ENCODE data around the gene TRPC4.

TRPC4 gene

DNA sequence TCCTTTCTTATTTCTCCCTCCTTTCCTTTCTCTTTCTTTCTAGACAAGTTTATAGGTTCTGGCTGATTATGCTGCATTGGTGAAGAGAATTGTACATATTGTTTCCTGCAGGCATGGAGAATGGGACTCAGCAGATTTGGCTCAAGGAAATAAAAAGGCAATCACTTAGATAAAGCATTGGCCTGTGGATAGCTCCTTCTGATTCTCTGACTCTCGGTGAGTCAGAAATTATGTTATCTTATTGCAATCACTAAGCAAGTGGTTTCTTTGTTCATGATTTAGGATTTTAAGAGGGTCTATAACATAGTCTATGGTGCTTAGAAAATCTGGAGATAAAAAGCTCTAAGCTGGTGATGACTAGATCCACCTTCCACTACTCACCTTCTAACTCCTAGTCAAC is 217.0 kb downstream of the TRPC4 start:
- DNase-seq: no peak

DNA sequence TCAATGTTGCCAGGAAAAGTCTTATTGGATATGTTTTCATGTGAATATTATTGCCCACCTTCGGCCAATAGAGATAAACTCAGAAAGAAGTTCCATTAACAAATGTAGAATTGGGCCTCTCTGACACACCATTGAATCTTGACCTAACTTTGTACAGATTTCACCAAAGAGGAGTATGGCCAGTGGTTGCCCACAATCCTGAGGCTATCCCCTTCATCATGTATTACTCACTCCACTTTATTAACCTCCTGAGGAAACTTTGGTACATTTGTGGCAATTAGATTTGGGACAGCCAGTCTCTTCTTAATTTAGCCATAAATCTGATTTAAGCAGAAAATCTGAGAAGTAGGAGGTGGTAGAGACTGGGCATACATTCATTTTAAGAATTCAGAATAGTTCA is 217.7 kb downstream of the TRPC4 start:
- DNase-seq: no peak

DNA sequence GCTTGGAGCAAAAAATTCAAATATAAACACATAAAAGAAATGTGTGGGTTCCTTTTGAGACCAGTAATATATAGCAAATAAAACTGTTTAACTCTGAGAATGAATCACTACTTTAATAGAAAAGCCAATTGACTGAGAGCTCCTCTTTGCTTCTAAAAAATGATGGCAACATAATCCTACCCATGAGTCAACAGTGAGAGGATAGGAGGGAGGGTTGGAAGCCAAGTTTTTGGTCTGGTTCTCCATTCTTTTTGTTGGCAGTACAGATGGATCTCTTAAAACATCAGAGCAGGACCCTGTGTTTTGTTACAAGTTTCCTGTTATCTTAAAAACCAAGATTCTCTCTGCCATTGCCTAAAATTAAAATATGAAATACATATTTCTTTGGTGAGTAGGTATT is 221.0 kb downstream of the TRPC4 start:
- no peak for DNase-seq

DNA sequence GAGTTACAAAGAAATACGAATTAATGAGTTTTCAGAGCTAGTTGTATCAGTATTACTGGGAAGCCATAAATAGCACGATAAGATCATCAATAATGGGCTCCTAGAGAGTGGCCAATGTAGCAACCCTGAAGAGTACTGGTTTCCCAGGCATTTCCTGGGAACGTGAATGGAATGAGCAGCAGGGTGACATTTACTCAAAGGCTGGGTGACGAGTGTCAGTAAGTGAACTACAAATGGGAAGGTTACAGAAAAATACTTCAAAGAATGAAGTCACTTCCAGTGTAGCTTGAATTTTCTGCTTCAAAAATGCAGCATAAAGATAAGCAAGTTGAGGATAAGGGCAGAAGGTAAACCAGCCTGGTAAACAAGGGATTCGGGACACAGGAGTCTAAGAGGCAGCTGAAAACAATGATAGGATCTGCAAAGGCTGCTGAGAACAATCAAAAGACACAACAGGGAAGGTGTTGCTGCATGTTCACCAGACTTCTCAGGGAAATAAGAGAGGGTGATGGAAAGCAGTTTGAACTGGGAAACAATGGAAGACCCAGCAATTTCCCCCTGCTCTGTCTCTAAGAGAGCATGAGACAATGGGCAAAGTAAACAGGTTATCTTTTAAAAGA is 222.4 kb downstream of the TRPC4 start:
- DNase-seq: no peak

DNA sequence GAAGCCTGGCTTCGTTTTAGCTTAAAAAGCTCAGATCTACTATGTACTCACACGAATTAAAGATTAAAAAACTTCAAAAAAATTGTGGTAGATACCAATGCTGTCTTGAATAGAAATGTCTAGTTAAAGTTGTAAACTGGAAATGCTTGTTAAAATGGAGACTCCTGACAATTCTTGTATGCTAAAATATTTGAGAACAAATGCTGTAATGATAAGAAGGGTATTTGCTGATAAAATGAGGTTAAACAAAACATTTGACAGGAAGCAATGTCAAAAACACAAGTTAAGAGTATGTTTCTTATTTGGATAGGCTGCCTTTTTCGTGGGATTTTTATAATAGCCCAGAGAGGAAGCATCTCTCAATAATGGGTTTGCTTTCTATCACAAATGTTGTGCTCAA is 223.0 kb downstream of the TRPC4 start:
- no peak for DNase-seq

DNA sequence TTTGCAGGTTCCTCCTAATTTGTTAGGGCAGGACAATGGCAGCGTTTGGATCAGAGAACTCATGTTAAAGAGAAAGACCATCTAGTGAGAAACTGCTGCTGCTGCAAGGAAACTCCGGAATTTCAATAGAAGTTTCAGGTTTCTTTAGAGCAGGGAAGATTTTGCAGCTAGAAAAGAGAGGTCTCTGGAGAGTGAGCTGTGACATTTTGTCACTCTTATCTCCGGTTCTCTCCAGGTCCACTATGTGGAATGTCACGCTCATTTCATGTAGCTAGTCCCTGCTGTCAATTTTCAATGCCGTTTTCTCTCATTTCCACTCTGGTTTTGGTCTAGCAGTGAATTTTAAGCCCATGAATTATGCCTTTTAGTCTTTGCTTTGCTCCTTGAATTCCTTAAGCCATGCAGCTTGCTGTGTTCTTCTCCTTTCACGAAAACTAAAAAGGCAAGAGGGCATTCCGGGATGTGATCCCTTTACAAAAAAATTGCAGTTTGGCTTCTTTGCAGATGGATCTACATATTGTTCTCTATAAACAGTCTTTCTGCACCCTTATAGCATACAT is 224.3 kb downstream of the TRPC4 start:
- no peak for DNase-seq

DNA sequence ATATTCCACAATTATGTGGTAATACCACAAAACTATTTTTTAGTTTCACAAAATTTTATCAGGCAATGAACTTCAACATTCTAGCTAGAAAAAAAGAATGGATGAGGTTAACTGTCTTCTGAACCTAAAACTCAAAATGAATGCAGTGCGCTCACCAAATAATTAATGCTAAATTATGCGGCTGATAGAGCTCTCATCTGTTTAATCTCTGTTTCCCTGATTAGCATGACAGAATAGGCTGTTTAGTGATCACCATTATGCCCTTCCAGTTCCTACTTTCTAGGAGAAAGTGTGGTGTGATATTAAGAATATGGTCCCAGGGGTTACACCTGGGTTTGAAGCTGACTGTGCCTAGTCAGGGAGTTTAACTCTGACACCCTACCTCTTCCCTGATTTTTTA is 228.2 kb downstream of the TRPC4 start:
- DNase-seq: no peak

DNA sequence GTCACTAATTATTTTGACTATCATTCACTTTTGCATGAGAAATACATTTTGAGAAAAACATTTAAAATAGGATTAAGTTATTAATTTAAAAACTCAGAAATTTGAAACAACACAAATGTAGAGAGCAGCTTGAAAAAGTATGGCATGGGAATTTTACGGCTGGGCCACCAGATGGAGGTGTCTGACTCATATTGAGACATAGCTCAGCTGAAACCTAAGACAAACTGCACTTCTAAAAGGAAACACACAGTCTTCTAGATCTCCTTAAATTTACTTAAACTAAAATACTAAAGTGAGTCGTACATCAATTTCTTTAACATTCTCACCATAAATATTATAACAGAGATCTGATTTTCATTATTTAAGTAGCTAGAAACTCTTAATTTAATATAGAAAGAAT is 229.1 kb downstream of the TRPC4 start:
- DNase-seq: no peak

DNA sequence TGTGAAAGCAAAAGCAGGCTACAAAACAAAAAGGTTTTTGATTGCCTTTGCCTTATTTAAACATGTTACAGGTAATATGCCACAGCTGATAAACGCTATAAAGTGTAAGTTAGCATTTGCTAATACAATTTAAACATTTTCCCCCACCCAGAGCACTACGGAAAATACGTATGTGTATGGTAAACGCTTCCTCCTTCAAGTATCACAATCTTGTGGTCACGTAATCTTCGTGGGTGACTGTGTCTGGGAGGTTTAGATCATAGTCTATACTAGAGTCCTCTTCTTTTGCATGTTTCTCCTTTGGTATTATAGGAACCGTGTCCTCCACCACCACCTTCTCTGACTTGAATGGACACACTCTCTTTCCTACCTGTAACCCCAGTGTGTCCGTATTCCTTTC is 232.9 kb downstream of the TRPC4 start:
- DNase-seq: no peak

DNA sequence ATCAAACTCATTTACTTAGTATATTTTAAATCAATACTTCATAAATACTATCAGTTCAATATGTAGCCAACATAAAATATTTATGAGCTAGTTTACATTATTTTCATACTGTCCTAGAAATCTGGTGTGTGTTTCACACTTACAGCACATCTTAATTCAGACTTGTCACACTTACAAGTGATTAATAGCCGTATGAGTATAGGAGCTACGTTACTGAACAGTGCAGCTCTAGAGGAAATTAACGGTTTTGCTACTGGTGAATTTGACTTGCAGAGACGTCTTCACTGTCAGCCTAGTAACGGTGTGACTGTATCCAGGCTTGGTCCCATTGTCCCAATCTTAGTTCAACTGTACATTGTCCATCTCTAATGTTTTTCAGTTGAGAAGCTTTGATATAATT is 237.3 kb downstream of the TRPC4 start:
- no peak for DNase-seq

DNA sequence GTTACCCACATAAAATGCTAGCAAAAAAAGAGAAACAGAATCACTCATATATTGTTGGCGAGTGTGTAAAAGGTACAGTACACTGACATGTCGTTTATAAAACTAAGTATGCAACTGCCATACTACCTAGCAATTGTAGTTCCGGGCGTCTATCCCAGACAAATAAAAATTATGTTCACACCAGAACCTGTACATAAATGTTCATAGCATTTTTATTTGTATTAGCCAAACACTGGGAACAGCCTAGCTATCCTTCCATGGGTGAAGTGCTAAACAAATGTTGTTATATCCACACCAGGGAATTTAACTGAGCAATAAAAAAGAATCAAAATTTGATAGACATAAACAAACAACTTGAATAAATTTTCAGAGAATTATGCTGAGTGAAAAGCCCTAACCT is 242.1 kb downstream of the TRPC4 start:
- no peak for DNase-seq

DNA sequence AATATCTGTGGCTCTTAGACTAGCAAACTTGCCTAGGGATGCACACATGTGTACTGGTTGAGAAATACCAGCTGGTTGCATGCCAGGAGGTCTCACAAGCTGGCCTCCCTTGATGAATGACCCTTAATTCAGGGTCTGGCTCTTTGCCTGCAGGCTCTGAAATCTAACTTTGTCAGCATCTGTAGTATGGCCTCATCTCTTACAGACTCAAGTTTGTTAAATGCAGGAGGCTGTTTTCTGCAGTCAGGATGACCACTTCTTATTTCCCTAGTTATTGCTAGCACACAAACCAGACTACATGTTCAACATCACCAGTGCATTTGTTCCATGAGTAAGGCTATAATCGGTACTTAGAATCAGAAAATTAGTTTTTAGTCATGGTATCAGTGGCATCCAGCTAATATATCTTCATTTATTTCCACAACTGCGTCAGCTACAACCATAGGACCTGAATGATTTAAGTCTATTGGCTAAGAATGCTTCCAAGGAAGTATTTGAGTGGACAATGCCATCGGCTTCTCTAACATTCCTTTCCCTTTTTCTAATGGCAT is 247.7 kb downstream of the TRPC4 start:
- DNase-seq: no peak

DNA sequence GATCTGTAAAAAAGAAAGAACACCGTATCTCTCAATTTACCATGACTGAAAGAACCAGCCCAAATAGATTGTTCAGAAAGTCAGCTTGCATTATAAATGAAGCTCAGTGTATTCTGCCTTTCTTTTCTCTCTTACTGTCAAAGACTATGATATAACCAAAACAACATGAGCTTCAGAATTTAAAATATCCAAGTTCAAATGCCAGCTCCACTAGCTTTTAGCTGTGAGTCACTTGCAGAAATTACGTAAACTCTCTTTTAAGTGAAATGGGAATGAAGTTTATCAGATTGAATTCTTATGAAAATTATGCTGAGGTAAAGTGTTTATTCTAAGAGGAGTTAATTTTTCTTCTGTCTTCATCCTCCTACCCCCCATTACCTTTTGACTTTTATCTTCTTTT is 251.0 kb downstream of the TRPC4 start:
- DNase-seq: no peak

DNA sequence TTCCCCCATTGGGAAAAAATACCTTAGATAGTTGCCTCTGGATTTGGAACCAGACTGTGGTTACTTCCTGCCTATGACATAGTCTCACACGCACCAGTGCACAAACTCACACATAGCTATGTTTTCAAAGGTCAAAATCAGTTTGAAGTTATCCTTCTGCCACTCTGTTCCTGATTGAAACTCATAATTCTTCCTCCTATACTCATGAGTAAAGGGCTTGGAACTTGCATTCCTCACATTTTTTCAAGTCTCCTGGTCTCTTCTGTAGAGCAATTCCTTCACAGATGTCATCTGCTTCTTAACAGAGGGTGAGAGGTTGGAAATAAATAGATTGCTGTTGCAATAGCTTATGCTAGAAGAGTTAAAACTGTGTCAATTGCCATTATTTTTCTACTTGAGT is 252.4 kb downstream of the TRPC4 start:
- DNase-seq: no peak

DNA sequence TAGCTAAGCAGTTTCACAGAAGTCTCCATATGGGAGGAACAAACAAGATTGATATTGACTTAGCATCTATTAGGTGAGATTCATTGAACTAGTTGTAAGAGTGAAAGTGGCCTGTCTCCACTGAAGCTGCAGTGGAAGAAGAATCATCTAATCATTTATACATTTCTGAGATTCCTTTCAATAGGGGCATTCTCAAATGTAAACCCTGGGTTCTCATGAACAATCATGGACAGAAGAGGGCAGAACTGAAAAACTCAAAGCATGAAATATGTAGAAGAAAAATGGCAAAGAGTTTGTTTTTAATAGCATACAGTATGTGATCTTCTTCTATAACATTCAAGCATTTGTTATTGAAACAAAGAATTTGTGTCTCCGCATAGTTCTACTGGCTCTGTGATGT is 253.4 kb downstream of the TRPC4 start:
- DNase-seq: no peak

DNA sequence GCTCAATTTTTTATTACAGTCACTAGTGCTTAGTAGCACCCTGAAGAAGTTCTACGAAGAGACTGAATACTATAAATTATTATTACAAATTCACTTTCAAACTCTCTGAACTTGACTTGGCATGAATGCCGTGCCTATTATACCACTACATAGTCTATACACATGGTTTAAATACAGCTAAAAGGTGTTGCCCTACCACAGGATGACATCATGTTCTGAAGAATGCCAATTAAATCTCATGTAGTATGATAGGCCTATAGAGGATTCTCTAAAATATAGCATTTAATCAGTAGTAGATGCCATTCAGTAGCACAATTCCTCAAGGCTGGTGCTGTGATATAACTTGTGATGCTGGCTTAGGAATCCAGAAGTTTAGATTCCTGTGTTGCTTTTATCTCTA is 254.3 kb downstream of the TRPC4 start:
- DNase-seq: no peak

DNA sequence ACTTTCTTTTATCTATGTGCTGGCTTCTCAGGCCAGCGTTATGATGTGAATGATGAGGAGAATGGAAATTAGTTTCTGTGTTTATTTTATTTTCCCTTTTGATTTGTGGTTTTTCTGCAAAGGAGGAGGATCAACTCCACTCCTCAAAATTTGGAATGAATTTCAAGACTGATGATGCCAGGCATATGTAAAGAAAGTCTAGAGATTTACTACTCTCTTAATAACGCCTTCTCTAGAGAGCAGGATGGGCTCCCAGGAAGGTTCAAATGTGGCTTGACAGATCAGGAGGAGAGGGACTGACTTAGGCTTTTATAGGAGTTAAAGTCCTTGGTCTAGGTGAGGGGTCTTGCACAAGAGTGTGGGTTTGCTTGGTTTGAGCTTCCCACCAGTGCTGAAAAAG is 255.9 kb downstream of the TRPC4 start:
- DNase-seq: no peak

DNA sequence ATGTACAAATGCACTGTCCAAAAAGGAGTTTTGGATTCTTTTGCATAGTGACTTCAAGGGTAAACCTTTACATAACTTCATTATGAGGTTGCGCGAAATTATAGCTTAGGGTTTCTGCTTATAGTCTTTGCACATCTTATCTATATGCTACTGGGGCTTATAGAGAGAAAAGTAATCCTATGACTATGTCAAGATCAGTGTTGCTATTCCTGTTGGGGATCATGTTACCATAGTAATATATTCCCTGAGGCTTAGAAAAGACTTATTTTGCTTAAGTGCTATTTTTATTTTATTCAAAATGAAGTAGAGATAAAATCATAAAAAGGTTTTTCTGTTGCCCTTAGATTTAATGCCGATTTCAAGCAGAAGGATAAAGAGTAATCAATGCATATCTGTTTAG is 256.3 kb downstream of the TRPC4 start:
- no peak for DNase-seq

DNA sequence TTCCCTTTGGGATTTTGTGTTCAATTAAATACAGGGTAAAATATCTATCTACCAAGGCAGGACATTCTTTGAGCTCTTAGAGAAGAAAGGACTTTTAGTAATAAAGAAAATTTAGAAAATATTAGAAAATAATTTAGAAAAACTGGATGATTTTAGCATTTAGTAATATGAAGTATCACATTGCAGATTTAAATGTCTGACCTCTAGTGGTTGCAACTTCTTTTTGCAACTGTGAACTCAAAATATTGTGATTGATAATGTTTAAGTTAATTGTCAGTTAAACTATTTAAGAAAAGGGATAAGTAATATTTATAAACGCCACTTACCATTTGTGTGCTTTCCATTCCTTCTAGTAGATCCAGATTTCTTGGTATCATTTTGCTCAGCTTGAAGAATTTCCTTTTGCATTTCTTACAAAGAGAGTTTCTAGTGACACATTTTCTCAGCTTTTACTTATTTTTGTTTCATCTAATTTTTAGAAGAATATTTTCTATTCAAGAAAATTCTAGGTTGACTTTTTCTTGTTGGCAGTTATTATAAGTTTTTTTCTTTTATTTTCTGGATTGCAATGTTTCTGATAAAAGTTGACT is 260.7 kb downstream of the TRPC4 start:
- no peak for DNase-seq

DNA sequence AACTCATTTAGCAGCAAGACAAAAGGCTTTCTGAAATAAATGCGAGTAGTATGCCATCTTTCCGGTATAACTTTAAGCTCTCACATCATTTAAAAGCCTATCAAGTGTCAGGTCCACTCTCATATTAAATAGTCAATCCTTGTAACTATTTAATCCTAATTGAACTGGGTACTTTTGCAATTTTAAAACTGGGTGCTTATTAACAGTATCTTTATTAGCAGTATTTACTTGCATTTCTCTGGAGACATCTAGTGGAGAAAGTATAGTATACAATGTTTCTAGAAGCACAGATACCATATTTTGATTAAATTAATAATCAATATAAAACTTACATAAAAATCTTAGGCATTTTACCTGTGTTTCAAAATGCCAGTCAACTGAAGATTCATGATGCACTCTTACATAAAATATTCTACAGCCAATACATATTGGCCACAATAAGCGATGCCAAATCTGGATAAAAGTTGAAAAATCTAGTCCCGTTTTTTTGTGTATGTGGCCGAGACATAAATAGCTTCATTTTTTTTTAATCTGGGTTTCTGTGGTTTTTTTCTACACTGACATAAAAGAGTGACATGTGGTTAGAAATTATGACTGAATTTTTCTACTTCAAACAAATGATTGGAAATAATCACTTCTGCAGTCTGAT is 266.7 kb downstream of the TRPC4 start:
- no peak for DNase-seq

DNA sequence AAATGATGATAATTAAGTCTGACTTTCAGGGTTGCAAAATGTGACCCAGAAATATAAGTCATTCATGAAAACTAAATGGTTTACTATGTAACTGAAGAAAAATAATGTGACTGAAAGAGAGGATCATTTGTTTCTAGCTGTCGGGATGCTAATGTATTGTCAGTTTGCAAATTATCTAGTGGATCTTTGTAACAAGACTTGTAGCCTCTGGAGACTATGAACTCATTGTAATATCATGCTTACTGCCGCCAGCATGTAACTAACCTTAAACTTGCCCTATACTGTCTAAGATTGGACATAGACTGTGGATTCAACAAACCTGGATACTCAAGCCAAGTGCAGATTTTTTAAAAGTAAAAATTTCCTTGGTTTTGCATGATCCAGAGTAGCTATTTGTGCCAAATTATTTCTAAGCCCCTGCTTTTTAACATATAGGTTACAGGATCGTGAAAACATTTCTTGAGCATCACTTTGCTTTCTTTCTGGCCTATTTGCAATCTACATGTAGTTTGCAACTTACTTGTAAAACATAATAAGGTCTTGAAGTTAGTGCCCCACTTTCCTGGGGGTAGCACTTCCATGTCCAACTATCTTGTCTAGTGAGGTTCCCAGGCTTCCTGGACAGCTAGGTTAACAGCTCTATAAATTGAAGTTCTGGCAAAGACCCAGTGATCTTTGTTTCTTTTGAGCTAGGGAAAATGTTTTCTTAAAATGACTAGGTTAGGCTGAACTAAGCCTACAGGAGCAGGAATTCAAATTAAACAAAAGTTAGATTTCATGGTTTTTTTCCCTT is 267.7 kb downstream of the TRPC4 start:
- DNase-seq: no peak

DNA sequence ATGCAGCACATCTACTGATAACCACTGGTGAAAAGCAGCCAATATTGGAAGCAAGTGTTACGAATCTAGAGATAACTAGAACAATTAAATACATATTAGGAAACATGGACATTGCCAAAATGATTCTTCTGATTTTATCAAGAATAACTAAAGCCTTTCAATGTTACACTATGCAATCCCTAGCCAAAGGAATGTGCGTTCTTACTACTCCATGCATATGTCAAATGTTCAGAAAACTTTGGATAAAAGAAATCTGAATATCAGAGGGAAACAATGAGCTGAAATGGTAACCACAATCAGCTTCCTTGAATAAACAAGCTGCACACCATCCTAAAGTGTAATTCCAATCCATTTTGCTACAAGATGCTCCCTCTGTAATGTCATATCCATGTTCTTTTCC is 270.1 kb downstream of the TRPC4 start:
- no peak for DNase-seq

DNA sequence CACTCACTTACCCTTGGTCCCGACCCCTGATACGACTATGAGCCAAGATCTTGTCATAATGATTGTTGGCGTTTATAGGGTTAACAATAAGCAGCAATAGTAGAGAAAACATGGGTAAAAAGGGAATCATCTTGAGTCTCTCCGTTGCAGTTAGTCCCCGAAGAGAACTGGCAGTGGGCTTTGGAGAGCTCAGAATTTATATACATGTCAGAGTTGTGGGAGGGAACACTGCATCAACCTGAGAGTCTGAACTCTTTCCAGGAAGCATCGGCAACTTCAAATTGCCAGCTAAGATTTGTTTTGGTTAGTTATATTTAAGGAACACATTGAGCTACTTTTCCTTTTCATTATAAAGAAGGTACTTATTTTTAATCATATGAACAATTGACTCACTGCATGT is 271.0 kb downstream of the TRPC4 start, which contains the start of gene POSTN:
Gene POSTN (minus strand): TSS at position 172 of the 400 bp plus-strand sequence. CDS start 42 bp downstream, at position 130.
- no peak for DNase-seq

Measured in CD4-positive, alpha-beta T cell treated with Interleukin-10 for 1 hour (primary cell).